Activated T-cell treated with anti-CD3 and anti-CD28 coated beads for 48 hours (primary cell): Measurements from ENCODE around the gene TRHDE.
"Not testable (repeated sequence)": the region's sequence is repeated elsewhere in the genome, so short reads cannot be mapped to it uniquely, and the experiment has no call there.

Experiments used
- DNase-seq: peaks from one replicate; pipeline ENCODE4 v3.0.0-alpha.2; 2020; ENCODE audit warnings: low read depth

TRHDE gene

DNA sequence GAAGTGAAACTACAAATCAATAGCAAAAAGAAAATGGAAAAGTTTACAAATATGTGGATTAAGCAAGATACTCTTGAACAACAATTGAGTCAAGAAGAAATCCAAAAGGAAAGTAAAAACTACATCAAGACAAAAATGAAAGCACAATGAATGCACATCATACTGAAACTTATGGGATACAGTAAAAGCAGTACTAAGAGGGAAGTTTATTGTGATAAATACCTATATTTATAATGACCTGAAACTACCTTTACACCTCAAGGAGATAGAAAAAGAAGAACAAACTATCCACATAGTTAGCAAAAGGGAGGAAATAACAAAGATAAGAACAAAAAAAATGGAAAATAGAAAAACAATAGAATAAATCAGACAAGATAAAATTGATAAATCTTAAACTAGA, 375.0 kb downstream of the TRHDE start:
- no peak for DNase-seq

DNA sequence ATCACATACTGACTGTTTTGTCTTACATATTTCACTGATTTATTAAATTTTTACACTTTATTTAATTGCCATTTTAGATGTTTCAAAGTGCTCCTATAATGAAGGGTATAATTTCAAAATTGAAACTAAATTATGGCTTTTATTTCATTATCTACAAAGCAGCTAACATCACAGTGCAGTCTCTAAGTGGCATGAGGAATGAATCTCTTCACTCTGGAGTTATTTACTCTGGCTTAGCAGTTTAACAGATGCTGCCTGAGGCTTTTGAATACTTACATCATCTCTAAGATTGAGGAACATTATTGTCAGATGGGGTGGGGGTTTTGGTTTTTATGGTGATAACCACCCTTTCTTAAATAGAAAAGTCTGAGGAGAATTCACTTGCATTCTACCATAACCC, 386.4 kb downstream of the TRHDE start:
- DNase-seq: no peak

DNA sequence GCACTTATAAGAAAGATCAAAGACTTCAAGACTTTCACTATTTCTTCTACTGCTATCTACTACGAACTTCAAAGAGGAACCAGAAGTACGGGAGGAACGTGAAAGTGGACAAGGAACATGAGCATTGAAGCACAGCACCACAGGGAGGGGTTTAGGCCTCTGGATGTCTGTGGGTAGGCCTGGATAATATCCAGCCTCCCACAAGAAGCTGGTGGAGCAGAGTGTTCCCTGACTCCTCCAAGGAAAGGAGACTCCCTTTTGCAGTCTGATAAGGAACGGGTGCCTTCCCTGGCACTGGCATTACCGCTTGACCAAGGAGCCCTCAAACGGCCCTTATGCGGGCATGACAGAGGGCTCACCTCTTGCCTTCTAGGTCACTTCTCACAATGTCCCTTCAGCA, 388.0 kb downstream of the TRHDE start:
- DNase-seq: not testable (repeated sequence)

DNA sequence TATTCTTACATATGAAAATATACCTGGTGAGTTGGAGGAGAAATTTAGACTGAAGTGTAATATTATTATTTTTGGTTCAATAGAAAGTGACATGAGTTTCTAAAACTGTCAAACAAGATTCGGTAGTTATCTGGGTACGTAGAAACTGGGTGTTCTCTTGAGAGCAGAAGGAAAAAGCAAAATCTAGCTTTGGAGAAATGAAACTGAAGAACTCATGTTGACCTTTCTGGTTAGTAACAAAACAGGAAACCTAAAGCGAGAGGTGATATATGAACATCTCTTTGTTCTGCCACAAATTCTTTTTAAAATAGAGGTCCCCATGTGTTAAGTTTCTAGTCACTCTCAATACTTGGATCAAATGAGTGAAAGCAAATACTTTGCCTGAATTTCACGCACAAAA, 401.7 kb downstream of the TRHDE start:
- no peak for DNase-seq

DNA sequence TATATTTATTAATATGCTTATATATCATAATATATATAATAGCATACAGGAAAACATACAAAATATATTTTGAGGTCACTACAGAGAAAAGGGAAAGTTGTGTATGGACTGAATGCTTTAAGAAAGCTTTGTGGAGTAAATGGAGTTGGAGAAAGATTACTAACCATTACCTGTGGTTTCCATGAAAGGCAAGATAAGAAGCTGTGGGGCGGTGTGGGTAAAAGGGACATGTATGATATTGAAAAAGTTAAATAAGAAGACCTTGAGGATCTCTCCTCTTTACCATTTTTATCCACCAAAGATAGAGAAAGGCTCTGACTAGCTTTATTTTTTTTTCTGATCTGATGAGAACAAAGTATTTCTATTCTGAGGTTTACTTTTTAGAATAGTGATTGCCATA, 404.4 kb downstream of the TRHDE start:
- no peak for DNase-seq

DNA sequence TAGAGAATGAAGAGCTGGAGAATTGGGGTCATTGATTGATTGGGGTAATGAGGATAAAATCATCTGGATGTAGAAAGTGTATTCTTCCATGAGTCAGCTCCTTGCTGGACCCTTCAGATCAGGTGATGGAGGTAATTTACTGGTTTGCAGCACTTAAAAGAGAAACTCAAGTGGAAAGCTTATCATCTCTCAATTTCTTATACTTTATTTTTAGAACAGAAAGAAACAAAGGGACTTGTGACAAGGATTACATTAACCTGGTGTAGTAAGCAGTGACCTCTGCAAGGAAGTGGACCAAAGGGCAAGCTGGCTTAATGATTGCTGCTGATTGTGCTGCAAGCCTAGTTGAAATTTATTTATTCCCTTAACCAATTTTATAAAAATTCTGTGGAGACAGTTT, 405.0 kb downstream of the TRHDE start:
- no peak for DNase-seq

DNA sequence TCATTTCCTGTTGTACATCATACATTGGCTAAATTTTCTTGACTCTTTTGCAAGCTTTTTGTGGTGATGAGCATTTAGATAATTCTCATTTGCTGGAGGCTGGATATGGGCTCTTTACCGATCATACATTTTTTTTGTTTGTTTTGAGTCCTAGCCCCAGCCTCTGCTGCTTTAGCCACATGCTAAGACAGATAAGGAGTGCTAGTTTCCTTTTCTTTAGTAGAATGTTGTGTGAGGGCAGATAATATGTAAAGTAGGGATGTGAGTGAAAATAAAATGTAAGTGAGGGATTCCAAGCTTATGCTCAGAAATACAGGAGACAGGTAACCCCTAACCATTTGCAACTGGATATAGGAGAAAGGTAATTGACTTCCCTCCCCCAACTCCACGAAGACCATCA, 405.7 kb downstream of the TRHDE start:
- DNase-seq: no peak

DNA sequence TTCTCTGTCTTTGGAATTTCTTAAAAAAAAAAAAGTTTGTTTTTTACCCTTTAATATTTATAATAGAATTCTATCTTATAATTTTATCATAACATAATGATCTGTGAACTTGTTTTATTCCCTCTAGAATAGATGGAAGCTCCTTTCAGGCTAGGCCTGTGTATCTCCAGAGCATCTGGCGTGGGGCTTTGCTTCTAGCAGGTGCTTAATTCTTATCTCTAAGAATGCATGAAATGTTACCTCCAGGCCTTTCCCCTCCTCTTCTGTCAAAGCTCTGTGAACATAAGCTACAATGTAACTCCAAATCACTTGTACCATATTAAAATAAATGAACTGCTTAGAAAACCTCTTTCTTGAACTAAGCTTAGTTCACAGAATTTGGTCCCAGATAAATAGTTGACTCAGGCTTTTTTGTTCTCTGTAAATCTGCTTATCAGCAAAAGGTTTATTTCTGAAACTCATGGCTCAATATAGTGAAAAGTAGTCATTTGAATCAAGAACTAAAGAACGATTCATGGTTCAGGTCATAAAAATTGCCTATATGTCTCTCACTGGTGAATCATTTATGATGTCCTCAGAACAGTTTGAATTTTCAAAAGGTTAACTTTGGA, 407.1 kb downstream of the TRHDE start:
- no peak for DNase-seq

DNA sequence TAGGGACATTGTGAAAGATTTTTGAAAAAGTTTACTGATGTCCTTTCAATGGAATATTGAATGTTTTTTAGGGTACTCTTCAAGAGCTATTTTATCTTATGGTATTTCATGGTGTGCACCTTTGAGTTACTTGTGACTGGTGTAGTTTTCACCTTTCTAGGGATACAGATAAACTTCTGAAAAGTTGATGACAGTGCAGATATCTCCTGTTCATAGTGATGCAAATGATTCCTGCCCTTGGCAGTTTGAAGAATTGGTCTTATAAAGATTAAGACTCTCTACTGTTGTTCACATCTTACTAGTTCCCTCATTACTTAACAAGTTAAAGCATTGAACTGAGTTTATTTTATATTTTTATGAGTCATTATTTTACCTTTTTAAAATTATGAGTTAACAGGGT, 408.9 kb downstream of the TRHDE start:
- DNase-seq: no peak

DNA sequence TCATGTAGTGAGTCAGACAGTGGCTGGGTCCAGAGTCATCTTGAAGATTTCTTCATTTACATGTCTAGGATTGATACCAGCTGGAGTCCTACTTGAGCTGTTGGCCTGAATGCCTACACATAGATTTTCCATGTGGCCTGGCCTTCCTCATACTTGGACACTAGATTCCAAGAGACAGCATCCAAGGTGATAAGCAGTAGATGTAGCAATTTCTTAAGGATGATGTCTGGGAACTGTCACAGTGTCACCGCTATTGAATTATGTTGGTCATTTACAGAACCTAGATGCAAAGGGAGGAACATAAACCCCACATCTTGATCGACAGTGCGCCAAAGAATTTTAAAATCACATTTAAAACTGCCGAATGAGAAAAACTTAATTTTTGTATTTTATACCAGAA, 412.3 kb downstream of the TRHDE start:
- DNase-seq: no peak

DNA sequence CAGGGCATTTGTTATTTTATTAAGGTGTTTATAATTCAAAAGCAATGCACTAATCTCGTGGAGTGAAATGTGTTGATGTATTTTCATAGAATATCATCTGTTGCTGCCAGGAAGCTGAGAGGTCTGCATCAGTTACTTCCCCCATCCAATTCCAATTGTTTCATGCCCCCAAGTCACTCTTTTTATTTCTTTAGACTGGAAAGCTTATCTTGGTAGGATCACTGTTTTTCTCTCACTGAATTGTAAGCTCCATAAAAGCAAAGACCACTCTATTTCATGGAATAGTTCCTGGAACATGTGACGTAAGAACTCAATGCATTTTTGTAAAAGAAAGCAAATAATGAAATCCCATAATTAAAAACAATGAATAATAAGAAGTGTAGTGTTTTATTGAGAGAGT, 420.2 kb downstream of the TRHDE start:
- DNase-seq: no peak

DNA sequence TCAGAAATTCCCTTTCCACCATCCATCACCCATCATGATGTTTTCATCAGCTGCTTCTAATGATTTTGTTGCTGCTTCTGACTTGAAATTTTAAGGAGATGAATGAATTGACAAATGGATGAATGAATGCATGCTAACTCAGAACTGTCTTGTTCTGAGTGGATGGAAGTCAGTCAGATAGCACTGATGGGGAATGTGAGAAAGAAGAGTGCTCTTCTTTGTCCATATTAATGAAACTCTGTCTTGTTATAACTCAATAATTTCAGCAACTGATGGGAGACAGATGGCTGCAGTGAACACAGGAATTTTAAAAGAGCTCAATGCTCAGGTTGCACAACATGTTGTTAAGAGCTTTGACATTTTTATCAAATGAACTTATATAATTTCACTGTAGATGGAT, 422.0 kb downstream of the TRHDE start:
- DNase-seq: no peak

DNA sequence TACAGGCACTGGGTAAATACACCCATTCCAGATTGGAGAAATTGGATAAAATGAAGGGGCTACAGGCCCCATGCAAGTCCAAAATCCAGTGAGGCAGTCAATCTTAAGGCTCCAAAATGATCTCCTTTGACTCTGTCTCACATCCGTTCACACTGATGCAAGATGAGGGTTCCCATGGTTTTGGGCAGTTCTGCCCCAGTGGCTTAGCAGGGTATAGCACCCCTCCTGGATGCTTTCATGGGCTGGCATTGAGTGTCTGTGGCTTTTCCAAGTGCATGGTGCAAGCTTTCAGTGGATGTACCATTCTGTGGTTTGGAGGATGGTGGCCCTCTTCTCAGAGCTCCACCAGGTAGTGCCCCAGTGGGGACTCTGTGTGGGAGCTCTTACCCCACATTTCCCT, 427.2 kb downstream of the TRHDE start:
- DNase-seq: no peak

DNA sequence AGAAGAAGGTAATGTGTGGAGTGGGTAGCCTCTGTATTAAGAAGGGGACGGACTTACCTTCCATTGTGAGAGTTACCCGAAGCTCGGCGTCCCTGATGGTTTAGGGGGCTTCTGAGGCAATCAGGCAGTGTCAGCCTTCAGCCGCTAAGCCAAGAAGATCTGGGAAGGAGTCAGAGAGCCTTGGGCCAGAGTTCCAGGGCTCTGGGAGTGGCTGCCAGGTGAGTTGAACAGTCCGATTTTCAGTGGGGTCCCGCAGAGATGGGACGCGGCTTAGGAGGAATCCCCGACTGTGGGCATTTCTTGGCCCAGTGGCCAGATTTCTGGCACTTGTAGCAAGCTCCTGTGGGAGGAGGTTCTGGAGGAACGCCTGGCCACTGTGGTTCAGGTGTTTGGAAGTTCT, 439.9 kb downstream of the TRHDE start:
- DNase-seq: not testable (repeated sequence)

DNA sequence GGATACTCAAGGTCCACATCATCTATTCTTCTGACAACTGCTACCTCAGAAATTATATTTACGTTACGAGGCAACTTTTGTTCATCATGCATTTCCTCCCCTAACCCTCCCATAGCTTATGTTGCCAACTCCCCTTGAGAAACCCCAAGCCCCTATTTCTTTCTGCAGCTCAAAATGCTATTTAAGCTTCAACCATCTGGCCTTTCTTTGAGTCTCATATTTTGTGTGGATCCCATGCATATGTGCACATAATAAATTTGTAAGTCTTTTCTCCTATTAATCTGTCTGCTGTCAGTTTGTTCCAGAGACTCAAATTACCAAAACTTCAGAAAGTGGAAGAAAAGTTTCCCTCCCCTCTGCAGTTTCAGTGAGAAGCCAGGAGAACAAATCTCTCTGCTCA, 444.1 kb downstream of the TRHDE start:
- DNase-seq: no peak

DNA sequence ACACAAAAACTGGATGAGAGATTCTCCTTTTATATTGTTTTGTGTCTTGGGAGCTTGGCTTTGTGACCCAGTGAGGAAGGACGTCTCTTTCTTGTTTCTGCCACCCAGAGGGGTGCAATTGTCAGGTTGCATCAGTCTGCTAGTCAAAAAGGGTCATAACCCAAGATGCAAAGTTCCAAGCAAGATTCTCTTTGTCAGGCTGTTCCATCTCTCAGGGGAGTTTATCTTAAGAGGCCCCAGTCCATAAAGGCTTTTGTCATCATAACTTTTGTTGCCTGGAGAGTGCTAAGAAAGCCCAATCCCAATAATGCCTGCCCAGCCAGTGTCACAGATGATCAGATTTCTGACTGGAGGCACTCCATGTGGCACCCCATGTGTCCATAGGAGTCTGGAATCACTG, 444.9 kb downstream of the TRHDE start:
- no peak for DNase-seq
